Measurements from ENCODE around the gene ACADS. TPM values are rescaled to one million over a fixed set of nuclear protein-coding genes. Genes with fewer than 3 reads are reported as not detected.

The ACADS gene
- total and polyA plus RNA-seq, 2 of the 8 experiments (the other 6 are each of a cell fraction or from before 2014, with no cell fraction given) = 4.9 to 7.5 TPM

GRCh38 chr12:120690978-120691377 lies 34.6 kb upstream of the ACADS start (continued):
- no peak for TF ChIP-seq TAF7 (optimal IDR thresholded peaks at IDR 0.05; ENCODE audit: borderline replicate concordance, low read depth, low read length)
- no peak for TF ChIP-seq E2F6 (IDR thresholded peaks at IDR 0.05)
